Measurements from ENCODE around the gene TOR2A. TPM values are rescaled to one million over a fixed set of nuclear protein-coding genes. Genes with fewer than 3 reads are reported as not detected.

Gene TOR2A
- total RNA-seq, 1 donor from 2014 or later: 2.3 TPM

DNA sequence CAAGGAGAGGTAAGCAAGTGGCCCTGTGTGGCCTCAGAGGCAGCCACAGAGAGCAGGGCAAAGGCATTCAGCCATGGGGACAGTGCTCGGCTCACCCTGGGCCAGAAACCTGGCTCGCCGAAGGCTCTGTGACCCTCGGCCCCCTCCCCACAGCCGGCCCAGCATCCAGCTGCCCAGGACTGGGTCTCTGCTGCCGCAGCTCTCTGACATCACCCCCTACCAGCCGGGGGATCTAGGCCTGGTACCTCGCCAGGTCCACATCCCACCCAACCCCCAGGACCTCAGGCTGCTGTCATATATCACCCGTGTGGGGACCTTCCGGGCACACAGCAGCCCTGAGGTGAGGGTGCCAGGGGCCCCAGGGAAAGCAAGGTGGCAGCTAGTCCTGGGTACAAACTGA lies 22.2 kb downstream of the TOR2A start:
- Histone ChIP-seq H3K27ac (replicated peaks) (no peak overlapping the region), H3K4me1 (peaks cover 32% of the 10 kb centered on the region), H3K27me3 (ENCODE audit: low read depth) (no peaks in the 10 kb centered on the region), H3K4me3 (no peak overlapping the region), H3K9me3 (replicated peaks) (no peaks in the 10 kb centered on the region), H3K36me3 (no peaks in the 10 kb centered on the region)
- intact Hi-C loops (cut with micrococcal nuclease): no loop called here
- TF ChIP-seq, protein P1, sequence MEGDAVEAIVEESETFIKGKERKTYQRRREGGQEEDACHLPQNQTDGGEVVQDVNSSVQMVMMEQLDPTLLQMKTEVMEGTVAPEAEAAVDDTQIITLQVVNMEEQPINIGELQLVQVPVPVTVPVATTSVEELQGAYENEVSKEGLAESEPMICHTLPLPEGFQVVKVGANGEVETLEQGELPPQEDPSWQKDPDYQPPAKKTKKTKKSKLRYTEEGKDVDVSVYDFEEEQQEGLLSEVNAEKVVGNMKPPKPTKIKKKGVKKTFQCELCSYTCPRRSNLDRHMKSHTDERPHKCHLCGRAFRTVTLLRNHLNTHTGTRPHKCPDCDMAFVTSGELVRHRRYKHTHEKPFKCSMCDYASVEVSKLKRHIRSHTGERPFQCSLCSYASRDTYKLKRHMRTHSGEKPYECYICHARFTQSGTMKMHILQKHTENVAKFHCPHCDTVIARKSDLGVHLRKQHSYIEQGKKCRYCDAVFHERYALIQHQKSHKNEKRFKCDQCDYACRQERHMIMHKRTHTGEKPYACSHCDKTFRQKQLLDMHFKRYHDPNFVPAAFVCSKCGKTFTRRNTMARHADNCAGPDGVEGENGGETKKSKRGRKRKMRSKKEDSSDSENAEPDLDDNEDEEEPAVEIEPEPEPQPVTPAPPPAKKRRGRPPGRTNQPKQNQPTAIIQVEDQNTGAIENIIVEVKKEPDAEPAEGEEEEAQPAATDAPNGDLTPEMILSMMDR (IDR thresholded peaks at IDR 0.05; ENCODE audit: borderline replicate concordance): no peak
- DNase-seq: no peak

DNA sequence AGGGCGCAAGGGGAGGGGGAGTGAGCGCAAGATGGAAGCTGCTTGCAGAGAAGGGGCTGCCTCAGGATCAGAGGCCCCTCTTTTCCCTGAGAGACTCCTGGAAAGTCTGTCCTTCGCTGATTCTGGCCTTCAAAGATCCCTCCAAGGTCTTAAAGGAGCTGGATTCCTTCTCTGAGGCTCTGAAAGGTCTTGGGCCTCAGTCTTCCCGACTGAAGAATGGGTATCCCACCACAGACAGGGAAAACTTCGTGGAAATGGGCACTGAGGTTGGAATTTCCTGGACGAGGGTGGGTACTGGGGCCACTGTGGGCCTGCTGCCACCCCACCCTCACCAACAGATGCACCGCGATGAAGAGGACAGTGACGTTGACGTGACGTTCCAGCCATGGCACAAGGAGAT lies 22.7 kb downstream of the TOR2A start:
- no peaks in the 10 kb centered on the region for H3K9me3 ChIP-seq (replicated peaks)
- no peak overlapping the region for H3K4me3 ChIP-seq
- TF ChIP-seq, protein P1 (IDR thresholded peaks at IDR 0.05; ENCODE audit: borderline replicate concordance): no peak
- H3K36me3 ChIP-seq: no peaks in the 10 kb centered on the region
- peaks cover 27% of the 10 kb centered on the region for H3K4me1 ChIP-seq
- H3K27me3 ChIP-seq (ENCODE audit: low read depth): no peaks in the 10 kb centered on the region
- intact Hi-C loops (cut with micrococcal nuclease): no loop called here
- H3K27ac ChIP-seq (replicated peaks): no peak overlapping the region
- DNase-seq: no peak

DNA sequence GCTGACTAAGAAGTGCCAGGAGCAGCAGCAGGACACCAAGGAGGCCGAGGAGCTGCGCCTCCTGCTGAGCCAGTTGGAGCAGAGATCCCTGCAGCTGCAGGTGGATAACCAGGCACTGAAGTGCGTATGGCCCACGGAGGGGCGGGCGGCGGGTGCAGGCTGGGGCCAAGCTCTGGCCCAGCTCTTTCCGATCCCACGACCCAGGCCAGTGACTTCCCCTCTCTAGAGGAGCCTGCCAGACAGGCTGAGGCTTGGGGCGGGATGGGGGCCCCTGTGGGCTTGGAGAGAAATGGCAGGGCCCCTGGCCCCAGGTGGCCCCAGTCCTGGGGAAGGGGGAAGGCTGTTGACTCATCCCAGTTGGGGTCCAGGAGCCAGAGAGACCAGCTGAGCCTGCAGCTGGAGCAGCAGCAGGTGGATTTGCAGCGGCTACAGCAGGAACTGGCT lies 23.2 kb downstream of the TOR2A start:
- TF ChIP-seq, protein P1 (IDR thresholded peaks at IDR 0.05; ENCODE audit: borderline replicate concordance): no peak
- H3K4me1 ChIP-seq: peaks cover 26% of the 10 kb centered on the region
- H3K27ac ChIP-seq (replicated peaks): no peak overlapping the region
- H3K27me3 ChIP-seq (ENCODE audit: low read depth): no peaks in the 10 kb centered on the region
- H3K4me3 ChIP-seq: no peak overlapping the region
- no peaks in the 10 kb centered on the region for H3K9me3 ChIP-seq (replicated peaks)
- no peaks in the 10 kb centered on the region for H3K36me3 ChIP-seq
- DNase-seq: no peak
- intact Hi-C loops (cut with micrococcal nuclease): no loop called here

DNA sequence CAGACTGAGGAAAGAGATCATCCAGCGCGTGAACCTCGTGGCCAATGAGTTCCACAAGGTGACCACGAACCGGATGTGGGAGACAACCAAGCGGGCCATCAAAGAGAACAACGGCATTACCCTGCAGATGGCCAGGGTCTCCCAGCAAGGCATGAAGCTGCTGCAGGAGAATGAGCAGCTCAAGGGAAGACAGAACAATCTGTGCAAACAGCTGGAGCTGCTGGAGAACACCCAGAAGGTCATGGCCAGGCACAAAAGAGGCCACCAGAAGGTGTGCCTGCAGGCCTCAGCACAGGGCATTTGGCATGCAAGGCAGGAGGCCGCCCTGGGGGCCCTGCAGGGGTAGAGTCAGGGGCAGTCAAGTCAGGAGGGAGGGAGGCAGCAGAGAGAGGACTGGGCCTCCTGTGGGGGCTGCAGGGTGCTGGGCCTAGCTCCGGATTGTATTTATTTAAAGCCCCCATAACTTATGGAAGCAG lies 23.8 kb downstream of the TOR2A start:
- Histone ChIP-seq H3K27me3 (ENCODE audit: low read depth) (no peaks in the 10 kb centered on the region), H3K36me3 (no peaks in the 10 kb centered on the region), H3K4me1 (peaks cover 21% of the 10 kb centered on the region), H3K4me3 (no peak overlapping the region), H3K9me3 (replicated peaks) (no peaks in the 10 kb centered on the region), H3K27ac (replicated peaks) (no peak overlapping the region)
- TF ChIP-seq, protein P1 (IDR thresholded peaks at IDR 0.05; ENCODE audit: borderline replicate concordance): no peak
- intact Hi-C loops (cut with micrococcal nuclease): no loop called here
- no peak for DNase-seq

DNA sequence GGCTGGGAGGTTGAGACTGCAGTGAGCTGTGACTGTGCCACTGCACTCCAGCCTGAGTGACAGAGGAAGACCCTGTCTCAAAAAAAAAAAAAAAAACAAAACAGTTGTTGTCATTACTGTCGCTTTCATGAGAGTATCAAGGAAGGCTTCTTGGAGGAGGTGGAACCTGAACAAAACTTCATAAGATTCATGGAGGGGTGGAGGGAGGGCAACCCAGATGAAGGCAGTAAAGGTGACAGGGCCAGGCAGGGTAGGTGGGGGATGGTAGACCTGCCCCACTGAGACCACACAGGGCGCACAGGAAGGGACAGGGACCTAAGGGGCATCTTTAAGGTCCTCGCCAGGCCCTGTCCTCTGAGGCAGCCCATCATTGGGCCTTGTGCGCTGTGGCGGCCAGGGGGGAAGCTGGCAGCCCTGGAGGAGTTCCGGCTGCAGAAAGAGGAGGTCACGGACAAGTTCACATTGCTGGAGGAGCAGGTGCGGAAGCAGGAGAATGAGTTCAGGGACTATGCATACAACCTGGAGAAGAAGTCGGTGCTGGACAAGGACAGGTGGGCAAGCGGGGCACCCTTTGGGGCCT lies 24.8 kb downstream of the TOR2A start:
- TF ChIP-seq, protein P1 (IDR thresholded peaks at IDR 0.05; ENCODE audit: borderline replicate concordance): no peak
- intact Hi-C loops (cut with micrococcal nuclease): no loop called here
- no peak for DNase-seq

More for the DNA sequence above, 24.8 kb downstream of the TOR2A start:
- Histone ChIP-seq H3K27me3 (ENCODE audit: low read depth) (no peaks in the 10 kb centered on the region), H3K9me3 (replicated peaks) (no peaks in the 10 kb centered on the region), H3K4me3 (no peak overlapping the region), H3K36me3 (no peaks in the 10 kb centered on the region), H3K4me1 (peaks cover 15% of the 10 kb centered on the region), H3K27ac (replicated peaks) (no peak overlapping the region)

Measured in left ventricle myocardium inferior (tissue), 1 donor.